ENCODE measurements around the gene SMIM24.

The SMIM24 gene

GRCh38 chr19:3496392-3497273 is 16.3 kb upstream of the SMIM24 start:
- no peak for DNase-seq

GRCh38 chr19:3494559-3494958 is 14.2 kb upstream of the SMIM24 start:
- no peak for DNase-seq

- DNase-seq: no peak
Observed at GRCh38 chr19:3494051-3494450, 13.7 kb upstream of the SMIM24 start.

- DNase-seq: no peak
Observed at GRCh38 chr19:3493651-3494050, 13.3 kb upstream of the SMIM24 start.

GRCh38 chr19:3492919-3493318 is 12.6 kb upstream of the SMIM24 start:
- DNase-seq: no peak

GRCh38 chr19:3492131-3492839 is 12.0 kb upstream of the SMIM24 start:
- DNase-seq: no peak

- DNase-seq: no peak
Observed at GRCh38 chr19:3491396-3492119, 11.2 kb upstream of the SMIM24 start.

GRCh38 chr19:3483226-3483628 is 2.9 kb upstream of the SMIM24 start, which contains the start of gene SMIM44:
SMIM44 (minus strand) TSS chr19:3483441; CDS start chr19:3483403, 38 bp downstream.
- no peak for DNase-seq

GRCh38 chr19:3482507-3483225 is 2.3 kb upstream of the SMIM24 start:
- DNase-seq: no peak

GRCh38 chr19:3481241-3482090 is 1.1 kb upstream of the SMIM24 start:
- no peak for DNase-seq

GRCh38 chr19:3479834-3480215 is 500 bp downstream of the SMIM24 start:
- no peak for DNase-seq

- no peak for DNase-seq
Observed at GRCh38 chr19:3479177-3479833, 1.0 kb downstream of the SMIM24 start.

- DNase-seq: no peak
Observed at GRCh38 chr19:3478409-3479176, 1.7 kb downstream of the SMIM24 start.

GRCh38 chr19:3477951-3478350 is 2.4 kb downstream of the SMIM24 start:
- no peak for DNase-seq

- no peak for DNase-seq
Observed at GRCh38 chr19:3477506-3477905, 2.8 kb downstream of the SMIM24 start.

GRCh38 chr19:3476830-3477229 is 3.5 kb downstream of the SMIM24 start:
- no peak for DNase-seq

GRCh38 chr19:3475449-3475848 is 4.9 kb downstream of the SMIM24 start:
- DNase-seq: no peak

- no peak for DNase-seq
Observed at GRCh38 chr19:3474614-3475013, 5.7 kb downstream of the SMIM24 start.

GRCh38 chr19:3474010-3474409 is 6.3 kb downstream of the SMIM24 start:
- no peak for DNase-seq

- no peak for DNase-seq
Observed at GRCh38 chr19:3471954-3472655, 8.2 kb downstream of the SMIM24 start.
